Trophoblast cell (in vitro differentiated cells and primary cell): ENCODE measurements around the gene JAML.

Experiments used
- DNase-seq, 2 donors: peaks; one replicate each; pipeline ENCODE4 v3.0.0-alpha.2; 2016
- H2AFZ ChIP-seq: 2 replicates; pipeline ENCODE4 v1.6.1; 2013; ENCODE audit warnings: low read length, moderate library complexity, mild to moderate bottlenecking; ENCODE audit not compliant: insufficient read depth, poor library complexity
- H2AK5ac ChIP-seq: 2 replicates; pipeline ENCODE4 v1.6.1; 2013; ENCODE audit warnings: mild to moderate bottlenecking, low read length
- H2BK120ac ChIP-seq: 2 replicates; pipeline ENCODE4 v1.6.1; 2013; ENCODE audit warnings: low read length, mild to moderate bottlenecking, moderate library complexity; ENCODE audit not compliant: insufficient read depth, poor library complexity
- H2BK12ac ChIP-seq: 2 replicates; pipeline ENCODE4 v1.6.1; 2013; ENCODE audit warnings: mild to moderate bottlenecking, low read length, moderate library complexity
- H2BK5ac ChIP-seq: 2 replicates; pipeline ENCODE4 v1.6.1; 2013; ENCODE audit warnings: low read length, low read depth, moderate library complexity, mild to moderate bottlenecking; ENCODE audit not compliant: poor library complexity
- H3K14ac ChIP-seq: 2 replicates; pipeline ENCODE4 v1.6.1; 2013; ENCODE audit warnings: mild to moderate bottlenecking, low read length
- H3K18ac ChIP-seq: 2 replicates; pipeline ENCODE4 v1.6.1; 2013; ENCODE audit warnings: mild to moderate bottlenecking, low read length
- H3K23ac ChIP-seq: 2 replicates; pipeline ENCODE4 v1.6.1; 2013; ENCODE audit warnings: low read length
- H3K27ac ChIP-seq: 2 replicates; pipeline ENCODE4 v1.5.1; 2013; ENCODE audit warnings: low read depth, mild to moderate bottlenecking, inconsistent platforms, low read length, moderate library complexity
- H3K27me3 ChIP-seq: 2 replicates; pipeline ENCODE4 v1.6.1; 2013; ENCODE audit warnings: inconsistent platforms, mild to moderate bottlenecking, low read length, moderate library complexity; ENCODE audit not compliant: insufficient read depth
- H3K36me3 ChIP-seq, 2 experiments: 1 replicate in 1 of 2; 2 replicates in 1 of 2; pipeline ENCODE4 v1.6.1; 2013; ENCODE audit warnings: low read length in 2 of 2, mild to moderate bottlenecking in 2 of 2, moderate library complexity in 1 of 2; ENCODE audit not compliant: insufficient read depth in 2 of 2, control insufficient read depth in 1 of 2
- H3K4ac ChIP-seq: 2 replicates; pipeline ENCODE4 v1.6.1; 2013; ENCODE audit warnings: low read depth, mild to moderate bottlenecking, low read length, moderate library complexity
- H3K4me1 ChIP-seq, 2 experiments: 1 replicate in 1 of 2; 2 replicates in 1 of 2; pipeline ENCODE4 v1.6.1; 2013; ENCODE audit warnings: low read length in 2 of 2, mild to moderate bottlenecking in 2 of 2, moderate library complexity in 1 of 2; ENCODE audit not compliant: insufficient read depth in 2 of 2, control insufficient read depth in 1 of 2
- H3K4me2 ChIP-seq: 2 replicates; pipeline ENCODE4 v1.6.1; 2013; ENCODE audit warnings: inconsistent platforms, mild to moderate bottlenecking, low read length, moderate library complexity
- H3K4me3 ChIP-seq: 2 replicates; pipeline ENCODE4 v1.5.1; 2013; ENCODE audit warnings: mild to moderate bottlenecking, low read depth, low read length, inconsistent platforms
- H3K79me1 ChIP-seq: one replicate; pipeline ENCODE4 v1.6.1; 2013; ENCODE audit warnings: low read length
- H3K79me2 ChIP-seq: 2 replicates; pipeline ENCODE4 v1.6.1; 2013; ENCODE audit warnings: low read length, mild to moderate bottlenecking; ENCODE audit not compliant: control insufficient read depth, insufficient read depth, poor library complexity
- H3K9ac ChIP-seq: 2 replicates; pipeline ENCODE4 v1.6.1; 2013; ENCODE audit warnings: mild to moderate bottlenecking, low read length
- H3K9me3 ChIP-seq: 2 replicates; pipeline ENCODE4 v1.6.1; 2013; ENCODE audit warnings: low read depth, mild to moderate bottlenecking, control low read depth, inconsistent platforms, low read length; ENCODE audit not compliant: insufficient read depth
- H4K12ac ChIP-seq: 2 replicates; pipeline ENCODE4 v1.6.1; 2013; ENCODE audit warnings: low read depth, mild to moderate bottlenecking, low read length, moderate library complexity
- H4K8ac ChIP-seq: 2 replicates; pipeline ENCODE4 v1.6.1; 2013; ENCODE audit warnings: low read depth, mild to moderate bottlenecking, low read length, moderate library complexity
- H4K91ac ChIP-seq: one replicate; pipeline ENCODE4 v1.6.1; 2013; ENCODE audit warnings: low read depth, mild to moderate bottlenecking, low read length, moderate library complexity
- WGBS: extraction: QIAGEN DNeasy Blood & Tissue Kit; methylation state at CpG from one replicate; pipeline ENCODE4 v1.1.7; 2013; ENCODE audit warnings: missing lambda C conversion rate; ENCODE audit not compliant: insufficient read length, insufficient coverage; ENCODE audit errors: extremely low coverage; 5-methylcytosine and 5-hydroxymethylcytosine counted together

JAML gene

DNA sequence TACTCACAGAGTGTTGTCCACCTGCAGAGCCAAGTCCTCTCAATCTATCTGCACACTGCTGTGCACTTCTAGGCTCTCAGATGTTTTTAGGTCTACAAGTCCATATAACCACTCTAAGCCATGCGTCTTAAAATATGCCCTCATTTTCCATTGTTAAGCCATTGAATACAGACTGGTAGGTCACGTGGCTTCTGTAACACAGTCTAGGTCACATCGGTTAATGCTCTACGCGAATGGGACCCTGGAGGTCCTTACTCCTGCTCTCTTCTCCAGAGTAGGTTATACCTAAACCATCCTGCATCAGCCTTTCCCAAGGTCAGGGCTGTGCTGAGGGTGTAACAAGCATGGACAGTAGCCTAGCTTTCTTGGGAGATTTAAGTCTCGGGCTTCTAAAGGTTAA is 819 bp downstream of the JAML start:
- Histone ChIP-seq H3K14ac (no peak overlapping the region), H3K9me3 (no peaks in the 10 kb centered on the region), H3K4me3 (no peak overlapping the region), H3K79me1 (no peaks in the 10 kb centered on the region), H3K4me1 (no peaks in the 10 kb centered on the region), H3K36me3 (no peaks in the 10 kb centered on the region), H3K79me2 (no peaks in the 10 kb centered on the region), H3K4me2 (no peak overlapping the region), H2BK120ac (no peak overlapping the region), H2BK5ac (no peak overlapping the region), H3K27ac (no peak overlapping the region), H3K23ac (no peak overlapping the region), H2AFZ (no peak overlapping the region), H3K18ac (no peak overlapping the region), H2AK5ac (no peak overlapping the region), H3K9ac (no peak overlapping the region), H4K8ac (no peak overlapping the region), H4K12ac (no peak overlapping the region), H2BK12ac (no peak overlapping the region), H3K27me3 (no peaks in the 10 kb centered on the region), H4K91ac (no peak overlapping the region), H3K4ac (no peak overlapping the region)
- WGBS = no CpG with 5 or more reads among the region's 6 CpGs
- DNase-seq = no peak

DNA sequence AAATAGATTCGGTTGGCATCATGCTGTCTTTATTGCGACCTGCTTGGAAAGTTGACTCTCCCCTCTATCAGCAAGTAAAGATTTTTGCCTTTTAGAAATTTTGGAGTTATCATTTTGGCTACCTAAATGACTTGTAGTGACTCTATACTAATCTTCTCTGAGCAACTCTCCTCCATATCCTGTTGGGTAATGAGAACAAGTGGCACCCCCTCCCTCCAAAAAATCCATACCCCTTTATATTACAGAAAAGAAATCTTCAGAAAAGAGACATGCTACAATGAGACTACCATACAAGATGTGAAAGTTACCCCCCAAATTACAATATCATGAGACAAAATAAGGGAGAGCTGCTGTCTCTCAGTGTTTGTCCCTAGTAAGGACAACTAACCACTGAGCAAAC is 1.2 kb downstream of the JAML start:
- Histone ChIP-seq H3K9me3 (no peaks in the 10 kb centered on the region), H3K27me3 (no peaks in the 10 kb centered on the region), H3K4ac (no peak overlapping the region), H4K91ac (no peak overlapping the region), H3K23ac (no peak overlapping the region), H3K79me1 (no peaks in the 10 kb centered on the region), H3K36me3 (no peaks in the 10 kb centered on the region), H3K9ac (no peak overlapping the region), H3K18ac (no peak overlapping the region), H3K79me2 (no peaks in the 10 kb centered on the region), H2BK120ac (no peak overlapping the region), H3K27ac (no peak overlapping the region), H3K4me3 (no peak overlapping the region), H3K4me2 (no peak overlapping the region), H2BK12ac (no peak overlapping the region), H4K8ac (no peak overlapping the region), H2AFZ (no peak overlapping the region), H4K12ac (no peak overlapping the region), H2AK5ac (no peak overlapping the region), H3K14ac (no peak overlapping the region), H3K4me1 (no peaks in the 10 kb centered on the region), H2BK5ac (no peak overlapping the region)
- no CpG with 5 or more reads among the region's 2 CpGs for WGBS
- no peak for DNase-seq

DNA sequence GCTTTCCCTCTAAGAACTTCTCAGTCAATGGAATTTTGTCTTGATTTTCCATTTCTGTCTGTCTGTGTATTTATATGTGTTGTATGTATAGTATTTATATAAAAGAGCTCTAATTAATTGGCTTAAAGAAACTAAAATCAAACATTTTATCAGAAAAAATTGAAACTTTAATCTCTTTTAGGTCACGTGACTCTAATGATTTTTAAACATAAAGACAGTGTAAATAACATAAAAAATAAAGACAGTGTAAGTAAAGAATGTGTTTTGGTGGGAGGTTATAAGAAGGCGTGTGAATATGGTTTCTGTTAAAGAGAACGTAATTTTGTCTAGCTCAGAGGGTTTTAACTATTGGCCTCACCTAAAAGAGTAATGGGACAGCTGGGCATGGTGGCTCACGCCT is 2.4 kb downstream of the JAML start:
- H3K9ac ChIP-seq = no peak overlapping the region
- H3K27ac ChIP-seq = no peak overlapping the region
- no peak overlapping the region for H2BK120ac ChIP-seq
- no peak overlapping the region for H4K91ac ChIP-seq
- no peak overlapping the region for H2AFZ ChIP-seq
- H2AK5ac ChIP-seq = no peak overlapping the region
- no peak overlapping the region for H3K4me3 ChIP-seq
- no peaks in the 10 kb centered on the region for H3K9me3 ChIP-seq
- H2BK12ac ChIP-seq = no peak overlapping the region
- no peak overlapping the region for H3K23ac ChIP-seq
- no peaks in the 10 kb centered on the region for H3K79me1 ChIP-seq
- H3K27me3 ChIP-seq = no peaks in the 10 kb centered on the region
- no peak overlapping the region for H4K8ac ChIP-seq
- H3K14ac ChIP-seq = no peak overlapping the region
- WGBS = 97% methylated on average over 2 of the region's 4 CpGs
- H3K4ac ChIP-seq = no peak overlapping the region
- H3K36me3 ChIP-seq = no peaks in the 10 kb centered on the region
- H3K79me2 ChIP-seq = no peaks in the 10 kb centered on the region
- no peak for DNase-seq
- H3K4me2 ChIP-seq = no peak overlapping the region
- no peaks in the 10 kb centered on the region for H3K4me1 ChIP-seq
- no peak overlapping the region for H4K12ac ChIP-seq
- H3K18ac ChIP-seq = no peak overlapping the region
- no peak overlapping the region for H2BK5ac ChIP-seq

DNA sequence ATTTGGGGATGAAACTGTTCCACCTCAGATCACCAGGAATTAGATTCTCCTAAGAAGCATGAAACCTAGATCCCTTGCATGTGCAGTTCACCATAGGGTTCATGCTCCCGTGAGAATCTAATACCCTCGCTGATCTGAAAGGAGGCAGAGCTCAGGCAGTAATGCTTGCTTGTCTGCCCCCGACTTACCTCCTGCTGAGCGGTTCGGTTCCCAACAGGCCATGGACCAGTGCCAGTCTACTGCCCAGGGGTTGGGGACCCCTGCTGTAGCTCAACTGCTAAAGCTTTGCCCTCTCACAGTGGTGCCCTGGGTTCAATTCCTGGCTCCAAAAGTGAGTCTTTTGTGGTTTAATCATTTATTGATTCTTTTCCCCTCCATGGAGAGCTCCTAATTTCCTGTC is 3.4 kb downstream of the JAML start:
- no peaks in the 10 kb centered on the region for H3K27me3 ChIP-seq
- no peak overlapping the region for H3K27ac ChIP-seq
- DNase-seq = no peak
- H2BK5ac ChIP-seq = no peak overlapping the region
- no peaks in the 10 kb centered on the region for H3K79me2 ChIP-seq
- H4K12ac ChIP-seq = no peak overlapping the region
- no peaks in the 10 kb centered on the region for H3K36me3 ChIP-seq
- H2BK12ac ChIP-seq = no peak overlapping the region
- no peaks in the 10 kb centered on the region for H3K79me1 ChIP-seq
- H3K4ac ChIP-seq = no peak overlapping the region
- no peak overlapping the region for H2AFZ ChIP-seq
- H2BK120ac ChIP-seq = no peak overlapping the region
- no peaks in the 10 kb centered on the region for H3K9me3 ChIP-seq
- no peak overlapping the region for H3K23ac ChIP-seq
- no peak overlapping the region for H3K4me2 ChIP-seq
- no peak overlapping the region for H4K91ac ChIP-seq
- no peak overlapping the region for H3K4me3 ChIP-seq
- H4K8ac ChIP-seq = no peak overlapping the region
- H3K9ac ChIP-seq = no peak overlapping the region
- H3K4me1 ChIP-seq = no peaks in the 10 kb centered on the region
- no peak overlapping the region for H3K14ac ChIP-seq
- no CpG with 5 or more reads among the region's 5 CpGs for whole genome bisulfite sequencing
- H3K18ac ChIP-seq = no peak overlapping the region
- no peak overlapping the region for H2AK5ac ChIP-seq
